ENCODE measurements around the gene NUP107. TPM values are rescaled to one million over a fixed set of nuclear protein-coding genes. Genes with fewer than 3 reads are reported as not detected.
"Not testable (repeated sequence)": the region's sequence is repeated elsewhere in the genome, so short reads cannot be mapped to it uniquely, and the experiment has no call there.

NUP107 gene
- total RNA-seq, 2 experiments from 2014 or later: 37.2 to 38.7 TPM

DNA sequence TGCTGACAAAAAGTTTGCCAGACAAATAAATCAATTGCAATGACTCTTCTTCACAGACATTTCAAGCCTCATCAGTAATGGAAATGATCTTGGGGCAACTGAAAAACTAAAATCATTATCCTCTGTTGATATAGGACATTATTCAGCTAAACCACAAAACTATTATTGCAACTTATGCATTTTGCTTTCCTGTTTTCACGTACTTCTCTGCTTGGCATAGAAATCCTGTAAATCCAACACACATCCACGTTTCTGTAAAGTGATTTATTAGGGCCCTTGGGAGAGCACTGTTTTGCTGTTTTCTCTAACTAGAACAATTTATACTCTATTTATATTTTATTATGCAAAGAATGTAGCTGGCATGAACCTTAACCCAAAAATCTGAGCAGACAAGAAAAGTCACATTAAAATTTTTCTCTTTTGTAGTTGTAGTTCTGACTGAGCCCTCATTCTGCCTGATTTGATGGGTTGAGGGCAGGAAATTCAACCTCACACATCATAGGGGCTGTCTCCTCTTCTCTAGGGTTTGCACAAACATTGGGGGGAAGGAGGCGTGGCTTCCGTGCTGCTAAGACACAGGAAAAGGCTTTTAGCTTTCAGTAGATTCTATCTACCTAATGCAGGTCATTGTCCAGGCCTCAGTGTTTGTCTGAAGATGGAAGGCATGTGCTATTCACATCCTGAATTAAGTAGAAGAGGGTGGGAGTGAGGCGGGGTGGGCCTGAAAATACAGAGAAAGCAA is 11.5 kb upstream of the NUP107 start:
- CTCF ChIA-PET: interaction anchor here (0.7 to 1.0 kb wide), 3 partner anchors 14 to 44 kb away, joined by 3 read pairs; no protein-coding TSS in a partner anchor
- H3K36me3 ChIP-seq (ENCODE audit: insufficient read depth, low read length): no peaks in the 10 kb centered on the region
- no peaks in the 10 kb centered on the region for H3K27me3 Mint-ChIP-seq
- POLR2A ChIA-PET: interaction anchor here (0.6 to 1.9 kb wide), 15 partner anchors 10 to 527 kb away, joined by 3 to 17 read pairs (median 6); partner anchors contain the start of genes MDM2, NUP107, RAP1B and SLC35E3
- peaks cover 3% of the 10 kb centered on the region for H3K36me3 Mint-ChIP-seq (ENCODE audit: low read depth)
- H3K4me3 ChIP-seq (ENCODE audit: low read length): peak overlapping the region; percentile 2
- H3K9me3 ChIP-seq (ENCODE audit: control insufficient read depth in 1 of 2, insufficient read depth in 1 of 2, low read length in 2 of 2): no peaks in the 10 kb centered on the region
- H3K9me3 Mint-ChIP-seq: no peaks in the 10 kb centered on the region
- H3K4me3 Mint-ChIP-seq: peak overlapping the region; percentile 60
- ATAC-seq (ENCODE audit: poor library complexity) (peak; percentile 98), DNase-seq (peak; percentile 37 to 91 (median 75))
- peak overlapping the region; percentile 77 for H3K27ac Mint-ChIP-seq
- intact Hi-C loops (cut with DNase I, micrococcal nuclease): loop anchor here (2.0 to 10.0 kb wide), 5 partner anchors 63 to 310 kb away; partner anchors contain the start of gene RAP1B (in 2 of the 2)
- H3K4me1 ChIP-seq (ENCODE audit: insufficient read depth, low read length): peaks cover 29% of the 10 kb centered on the region
- TF ChIP-seq, protein P1, sequence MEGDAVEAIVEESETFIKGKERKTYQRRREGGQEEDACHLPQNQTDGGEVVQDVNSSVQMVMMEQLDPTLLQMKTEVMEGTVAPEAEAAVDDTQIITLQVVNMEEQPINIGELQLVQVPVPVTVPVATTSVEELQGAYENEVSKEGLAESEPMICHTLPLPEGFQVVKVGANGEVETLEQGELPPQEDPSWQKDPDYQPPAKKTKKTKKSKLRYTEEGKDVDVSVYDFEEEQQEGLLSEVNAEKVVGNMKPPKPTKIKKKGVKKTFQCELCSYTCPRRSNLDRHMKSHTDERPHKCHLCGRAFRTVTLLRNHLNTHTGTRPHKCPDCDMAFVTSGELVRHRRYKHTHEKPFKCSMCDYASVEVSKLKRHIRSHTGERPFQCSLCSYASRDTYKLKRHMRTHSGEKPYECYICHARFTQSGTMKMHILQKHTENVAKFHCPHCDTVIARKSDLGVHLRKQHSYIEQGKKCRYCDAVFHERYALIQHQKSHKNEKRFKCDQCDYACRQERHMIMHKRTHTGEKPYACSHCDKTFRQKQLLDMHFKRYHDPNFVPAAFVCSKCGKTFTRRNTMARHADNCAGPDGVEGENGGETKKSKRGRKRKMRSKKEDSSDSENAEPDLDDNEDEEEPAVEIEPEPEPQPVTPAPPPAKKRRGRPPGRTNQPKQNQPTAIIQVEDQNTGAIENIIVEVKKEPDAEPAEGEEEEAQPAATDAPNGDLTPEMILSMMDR (IDR thresholded peaks at IDR 0.05): no peak
- H3K4me1 Mint-ChIP-seq (ENCODE audit: low read depth): peaks cover 59% of the 10 kb centered on the region
- H3K27ac ChIP-seq (ENCODE audit: low read depth in 1 of 2, low read length in 2 of 2): peak overlapping the region; percentile 26 to 45
- no peaks in the 10 kb centered on the region for H3K27me3 ChIP-seq (ENCODE audit: control insufficient read depth in 1 of 2, insufficient read depth in 2 of 2, low read length in 2 of 2)

DNA sequence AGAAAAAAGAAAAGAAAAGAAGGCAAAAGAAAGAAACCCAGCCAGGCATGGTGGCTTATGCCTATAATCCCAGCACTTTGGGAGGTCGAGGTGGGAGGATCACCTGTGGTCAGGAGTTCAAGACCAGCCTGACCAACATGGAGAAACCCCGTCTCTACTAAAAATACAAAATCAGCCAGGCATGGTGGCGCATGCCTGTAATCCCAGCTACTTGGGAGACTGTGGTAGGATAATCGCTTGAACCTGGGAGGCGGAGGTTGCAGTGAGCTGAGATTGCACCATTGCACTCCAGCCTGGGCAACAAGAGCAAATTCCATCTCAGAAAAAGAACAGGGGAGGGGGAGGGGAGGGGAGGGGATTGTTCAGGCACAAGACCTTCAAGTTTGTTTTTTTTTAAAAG is 9.9 kb upstream of the NUP107 start:
- Mint-ChIP-seq H3K27ac (peak overlapping the region; percentile 77), H3K4me1 (ENCODE audit: low read depth) (peaks cover 49% of the 10 kb centered on the region)
- CTCF ChIA-PET; H3K9me3 Mint-ChIP-seq; H3K36me3 ChIP-seq (ENCODE audit: insufficient read depth, low read length); H3K27ac ChIP-seq (ENCODE audit: low read depth in 1 of 2, low read length in 2 of 2); H3K27me3 Mint-ChIP-seq; H3K27me3 ChIP-seq (ENCODE audit: control insufficient read depth in 1 of 2, insufficient read depth in 2 of 2, low read length in 2 of 2); ATAC-seq (ENCODE audit: poor library complexity); H3K9me3 ChIP-seq (ENCODE audit: control insufficient read depth in 1 of 2, insufficient read depth in 1 of 2, low read length in 2 of 2); H3K36me3 Mint-ChIP-seq (ENCODE audit: low read depth); H3K4me3 ChIP-seq (ENCODE audit: low read length); H3K4me3 Mint-ChIP-seq; DNase-seq: not testable (repeated sequence)
- intact Hi-C loops (cut with DNase I, micrococcal nuclease): loop anchor here (5.0 to 10.0 kb wide), 4 partner anchors 65 to 312 kb away; partner anchors contain the start of gene RAP1B (in 1 of the 2)
- POLR2A ChIA-PET: interaction anchor here (0.7 to 1.9 kb wide), 2 partner anchors 8 to 22 kb away, joined by 3 to 9 read pairs; no protein-coding TSS in a partner anchor
- peaks cover 29% of the 10 kb centered on the region for H3K4me1 ChIP-seq (ENCODE audit: insufficient read depth, low read length)

DNA sequence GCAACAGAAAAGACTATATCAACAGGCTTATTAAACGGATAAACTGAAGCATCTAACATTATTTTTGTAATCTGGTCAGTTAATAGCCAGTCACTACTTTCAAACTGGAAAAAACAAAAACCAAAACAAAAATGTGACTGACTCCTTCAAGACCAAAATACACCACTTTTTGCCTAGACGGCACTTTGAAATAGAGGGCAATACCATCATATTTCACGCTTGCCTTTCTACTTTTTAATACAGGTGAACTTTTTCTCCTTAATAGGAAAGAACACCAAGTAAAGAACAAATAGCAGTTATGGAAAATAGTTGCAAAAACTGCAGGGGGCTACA is 550 bp upstream of the NUP107 start:
- H3K4me3 Mint-ChIP-seq: peak overlapping the region; percentile 100
- no peak for ATAC-seq (ENCODE audit: poor library complexity)
- Histone ChIP-seq H3K4me1 (ENCODE audit: insufficient read depth, low read length) (peaks cover 11% of the 10 kb centered on the region), H3K9me3 (ENCODE audit: control insufficient read depth in 1 of 2, insufficient read depth in 1 of 2, low read length in 2 of 2) (no peaks in the 10 kb centered on the region), H3K36me3 (ENCODE audit: insufficient read depth, low read length) (peaks cover 15% of the 10 kb centered on the region), H3K27ac (ENCODE audit: low read depth in 1 of 2, low read length in 2 of 2) (peak overlapping the region; percentile 58 to 65), H3K4me3 (ENCODE audit: low read length) (peak overlapping the region; percentile 82), H3K27me3 (ENCODE audit: control insufficient read depth in 1 of 2, insufficient read depth in 2 of 2, low read length in 2 of 2) (no peaks in the 10 kb centered on the region)
- ChIA-PET POLR2A (interaction anchor here (0.6 to 2.4 kb wide), 10 partner anchors 11 to 354 kb away, joined by 3 to 14 read pairs (median 4); partner anchors contain the start of genes MDM1, MDM2 and RAP1B), CTCF (interaction anchor here (1.6 kb wide), 1 partner anchor 327 kb away, joined by 5 read pairs; no protein-coding TSS in a partner anchor)
- no peaks in the 10 kb centered on the region for H3K9me3 Mint-ChIP-seq
- no peaks in the 10 kb centered on the region for H3K27me3 Mint-ChIP-seq
- H3K27ac Mint-ChIP-seq: peak overlapping the region; percentile 98
- no peak for DNase-seq
- intact Hi-C loops (cut with DNase I, micrococcal nuclease): loop anchor here in 1 of 2 experiments (5.0 kb wide), 1 partner anchor 444 kb away; no protein-coding TSS in a partner anchor
- H3K4me1 Mint-ChIP-seq (ENCODE audit: low read depth): peaks cover 47% of the 10 kb centered on the region
- TF ChIP-seq, protein P1 (IDR thresholded peaks at IDR 0.05): no peak
- H3K36me3 Mint-ChIP-seq (ENCODE audit: low read depth): peaks cover 41% of the 10 kb centered on the region

Measured in CD4-positive, alpha-beta T cell (primary cell).